Gastroesophageal sphincter (tissue), 4 donors: ENCODE data around the gene S100A4. TPM values are rescaled to one million over a fixed set of nuclear protein-coding genes. Genes with fewer than 3 reads are reported as not detected.

ENCODE experiments used
- ATAC-seq: fragments of 150-250 bp; one replicate; pipeline ENCODE4 v1.9.1; 2016; ENCODE audit warnings: mild to moderate bottlenecking, moderate library complexity
- H3K27ac ChIP-seq, 4 donors: fragments of 200-600 bp; sonication (generic) in 3 of 4; 1 replicate in 3 of 4; 2 replicates in 1 of 4; pipeline ENCODE4 v1.5.1; 2016 to 2019
- H3K27me3 ChIP-seq: fragments of 200-600 bp; sonication (generic); one replicate; pipeline ENCODE4 v1.5.1; 2019
- H3K36me3 ChIP-seq, 2 donors: fragments of 200-600 bp; sonication (generic); one replicate each; pipeline ENCODE4 v1.5.1; 2019; ENCODE audit warnings: control low read depth in 1 of 2
- H3K4me1 ChIP-seq, 3 donors: fragments of 200-600 bp; sonication (generic); 1 replicate in 2 of 3; 2 replicates in 1 of 3; pipeline ENCODE4 v1.5.1; 2016 to 2019; ENCODE audit warnings: control low read depth in 2 of 3
- H3K4me3 ChIP-seq, 2 donors: fragments of 200-600 bp; sonication (generic); one replicate each; pipeline ENCODE4 v1.5.1; 2019; ENCODE audit warnings: mild to moderate bottlenecking in 1 of 2, moderate library complexity in 1 of 2
- H3K9me3 ChIP-seq, 3 donors: fragments of 200-600 bp; sonication (generic); one replicate each; pipeline ENCODE4 v1.5.1; 2017 to 2019; ENCODE audit warnings: control low read depth in 2 of 3
- EP300 ChIP-seq: sonication (generic); formaldehyde crosslinking; IDR thresholded peaks from one replicate; pipeline ENCODE4 v1.6.1; 2017; ENCODE audit warnings: antibody characterized with exemption, mild to moderate bottlenecking
- POLR2A ChIP-seq, 2 donors: fragments of 450-650 bp; IDR thresholded peaks; one replicate each; pipeline ENCODE4 v1.6.1; 2017; ENCODE audit warnings: antibody characterized with exemption in 2 of 2, mild to moderate bottlenecking in 2 of 2, moderate library complexity in 1 of 2
- POLR2AphosphoS5 ChIP-seq: sonication (generic); formaldehyde crosslinking; IDR thresholded peaks from one replicate; pipeline ENCODE4 v1.6.1; 2017; ENCODE audit warnings: antibody characterized with exemption
- WGBS, 2 donors: methylation state at CpG; one replicate each; pipeline ENCODE4 v1.1.5; 2018; ENCODE audit warnings: low coverage in 1 of 2; 5-methylcytosine and 5-hydroxymethylcytosine counted together
- total RNA-seq, 4 donors: library from RNA; depleted of rRNA; stranded (reverse); fragments of >200 nt; gene quantifications; one replicate each; pipeline ENCODE4 v1.1.0, GENCODE V29; 2016
- TF ChIP-seq, protein P1 (sequence below), 4 experiments: fragments of 200-600 bp in 2 of 4; fragments of 450-650 bp in 2 of 4; sonication (generic) in 1 of 4; IDR thresholded peaks; one replicate each; pipeline ENCODE4 v1.5.1; 2017 to 2019; ENCODE audit warnings: antibody characterized with exemption in 4 of 4, mild to moderate bottlenecking in 2 of 4, moderate library complexity in 2 of 4

The S100A4 gene
- total RNA-seq, 4 donors from 2014 or later: 135 to 345 (median 259) TPM

- Histone ChIP-seq H3K4me3 (no peak overlapping the region), H3K36me3 (no peaks in the 10 kb centered on the region), H3K4me1 (peaks cover 3 to 36% (median 18%) of the 10 kb centered on the region in 3 donors), H3K27me3 (no peaks in the 10 kb centered on the region), H3K9me3 (no peaks in the 10 kb centered on the region), H3K27ac (peak overlapping the region; percentile 43 to 88 (median 82))
- ATAC-seq: no peak
- TF ChIP-seq POLR2A (IDR thresholded peaks at IDR 0.05) (no peak), EP300 (no peak), POLR2AphosphoS5 (no peak)
- TF ChIP-seq, protein P1, sequence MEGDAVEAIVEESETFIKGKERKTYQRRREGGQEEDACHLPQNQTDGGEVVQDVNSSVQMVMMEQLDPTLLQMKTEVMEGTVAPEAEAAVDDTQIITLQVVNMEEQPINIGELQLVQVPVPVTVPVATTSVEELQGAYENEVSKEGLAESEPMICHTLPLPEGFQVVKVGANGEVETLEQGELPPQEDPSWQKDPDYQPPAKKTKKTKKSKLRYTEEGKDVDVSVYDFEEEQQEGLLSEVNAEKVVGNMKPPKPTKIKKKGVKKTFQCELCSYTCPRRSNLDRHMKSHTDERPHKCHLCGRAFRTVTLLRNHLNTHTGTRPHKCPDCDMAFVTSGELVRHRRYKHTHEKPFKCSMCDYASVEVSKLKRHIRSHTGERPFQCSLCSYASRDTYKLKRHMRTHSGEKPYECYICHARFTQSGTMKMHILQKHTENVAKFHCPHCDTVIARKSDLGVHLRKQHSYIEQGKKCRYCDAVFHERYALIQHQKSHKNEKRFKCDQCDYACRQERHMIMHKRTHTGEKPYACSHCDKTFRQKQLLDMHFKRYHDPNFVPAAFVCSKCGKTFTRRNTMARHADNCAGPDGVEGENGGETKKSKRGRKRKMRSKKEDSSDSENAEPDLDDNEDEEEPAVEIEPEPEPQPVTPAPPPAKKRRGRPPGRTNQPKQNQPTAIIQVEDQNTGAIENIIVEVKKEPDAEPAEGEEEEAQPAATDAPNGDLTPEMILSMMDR (IDR thresholded peaks at IDR 0.05): no peak
- WGBS, 2 donors: 53 to 65% methylated on average over 2 to 5 of the region's 5 CpGs
Measured at GRCh38 chr1:153506386-153506785, 39.2 kb downstream of the S100A4 start.

DNA sequence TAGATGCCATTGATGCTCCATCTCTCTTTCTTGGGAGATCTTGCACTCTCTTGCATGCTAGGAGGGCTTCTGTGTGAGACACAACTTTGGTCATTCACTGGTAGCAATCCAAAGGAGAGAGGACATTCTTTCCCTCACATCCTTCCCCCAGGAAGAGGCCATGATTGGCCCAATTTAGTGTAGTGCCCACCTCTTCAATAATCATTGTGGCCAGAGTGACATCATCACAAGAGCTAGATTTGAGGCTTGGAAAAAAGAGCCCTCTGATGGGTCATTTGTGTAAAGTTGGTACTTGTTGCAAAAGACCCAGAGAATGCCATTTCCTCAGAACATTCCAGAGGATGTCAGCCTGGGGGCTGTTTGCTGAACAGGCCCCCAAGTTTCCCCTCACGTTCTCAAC is 40.0 kb downstream of the S100A4 start:
- Histone ChIP-seq H3K4me3 (no peak overlapping the region), H3K4me1 (peaks cover 3 to 28% (median 12%) of the 10 kb centered on the region in 3 donors), H3K27me3 (no peaks in the 10 kb centered on the region), H3K9me3 (no peaks in the 10 kb centered on the region), H3K27ac (peak overlapping the region in 3 of 4 donors; percentile 81 to 88 (median 82)), H3K36me3 (no peaks in the 10 kb centered on the region)
- TF ChIP-seq, protein P1 (IDR thresholded peaks at IDR 0.05): no peak
- TF ChIP-seq POLR2A (IDR thresholded peaks at IDR 0.05): no peak
- no peak for TF ChIP-seq EP300
- TF ChIP-seq POLR2AphosphoS5: no peak
- no peak for ATAC-seq
- 100% methylated on average over 1 of the region's 1 CpG for WGBS, 2 donors

GRCh38 chr1:153503766-153504165 is 41.8 kb downstream of the S100A4 start:
- Histone ChIP-seq H3K36me3 (no peaks in the 10 kb centered on the region), H3K9me3 (no peaks in the 10 kb centered on the region), H3K4me1 (peaks cover 3 to 26% (median 8%) of the 10 kb centered on the region in 3 donors), H3K27me3 (no peaks in the 10 kb centered on the region), H3K27ac (no peak overlapping the region), H3K4me3 (no peak overlapping the region)
- 60 to 90% methylated on average over 1 to 3 of the region's 3 CpGs for WGBS, 2 donors
- TF ChIP-seq POLR2AphosphoS5 (no peak), POLR2A (IDR thresholded peaks at IDR 0.05) (no peak), EP300 (no peak)
- TF ChIP-seq, protein P1 (IDR thresholded peaks at IDR 0.05): no peak
- no peak for ATAC-seq

DNA sequence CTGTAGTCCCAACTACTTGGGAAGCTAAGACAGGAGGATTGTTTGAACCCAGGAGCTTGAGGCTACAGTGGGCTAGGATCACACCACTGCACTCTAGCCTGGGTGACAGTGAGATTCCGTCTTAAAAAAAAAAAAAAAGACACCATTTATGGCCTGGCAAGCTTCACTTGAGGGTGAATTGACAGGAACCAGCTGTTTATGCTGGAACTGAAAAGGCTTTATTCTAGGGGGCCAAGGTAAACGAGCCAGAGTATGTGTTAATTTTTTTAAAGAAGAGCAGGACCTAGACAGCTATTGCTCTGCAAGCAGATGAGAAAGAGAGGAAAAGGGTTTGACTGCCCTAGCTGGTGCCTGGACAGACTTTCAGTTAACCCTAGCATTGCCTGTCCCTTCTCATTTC is 46.9 kb downstream of the S100A4 start:
- Histone ChIP-seq H3K27me3 (no peaks in the 10 kb centered on the region), H3K36me3 (no peaks in the 10 kb centered on the region), H3K27ac (no peak overlapping the region), H3K9me3 (no peaks in the 10 kb centered on the region), H3K4me1 (peaks cover 0 to 5% (median under 1%) of the 10 kb centered on the region in 3 donors), H3K4me3 (no peak overlapping the region)
- no peak for TF ChIP-seq EP300
- TF ChIP-seq POLR2AphosphoS5: no peak
- no peak for TF ChIP-seq POLR2A (IDR thresholded peaks at IDR 0.05)
- TF ChIP-seq, protein P1 (IDR thresholded peaks at IDR 0.05): no peak
- ATAC-seq: no peak
- 8 to 17% methylated on average over 1 to 2 of the region's 2 CpGs for WGBS, 2 donors

GRCh38 chr1:153495536-153495935 is 50.1 kb downstream of the S100A4 start:
- no peaks in the 10 kb centered on the region for H3K27me3 ChIP-seq
- H3K9me3 ChIP-seq: no peaks in the 10 kb centered on the region
- ATAC-seq: no peak
- H3K36me3 ChIP-seq: no peaks in the 10 kb centered on the region
- H3K27ac ChIP-seq: no peak overlapping the region
- peaks cover 0 to 22% (median 12%) of the 10 kb centered on the region in 3 donors for H3K4me1 ChIP-seq
- 51% methylated on average over 4 of the region's 6 CpGs; no CpG with 5 or more reads in 1 of the 2 donors for WGBS, 2 donors
- H3K4me3 ChIP-seq: no peak overlapping the region
- TF ChIP-seq, protein P1 (IDR thresholded peaks at IDR 0.05): no peak
- TF ChIP-seq POLR2AphosphoS5: no peak
- TF ChIP-seq POLR2A (IDR thresholded peaks at IDR 0.05): no peak
- TF ChIP-seq EP300: no peak
